Epithelial cell of esophagus (primary cell): ENCODE results near the gene FBXW10B.
"Not testable (repeated sequence)": the region's sequence is repeated elsewhere in the genome, so short reads cannot be mapped to it uniquely, and the experiment has no call there.

ENCODE experiments used
- DNase-seq: peaks from one replicate; pipeline ENCODE4 v3.0.0; 2010; ENCODE audit warnings: low read depth
- H3K4me3 ChIP-seq: 2 replicates; pipeline ENCODE4 v1.5.1; 2011; ENCODE audit warnings: mild to moderate bottlenecking, low read length, control low read depth
- CTCF ChIP-seq: IDR thresholded peaks from 2 replicates; pipeline ENCODE4 v1.5.1; 2011; ENCODE audit warnings: low read depth, mild to moderate bottlenecking, low read length, control low read depth, inconsistent platforms; ENCODE audit not compliant: insufficient read depth; ENCODE audit errors: missing control alignments

Gene FBXW10B

GRCh38 chr17:15658296-15658695, 38.8 kb upstream of the FBXW10B start:
- peak; percentile 72 for DNase-seq
- TF ChIP-seq CTCF, result no peak
- H3K4me3 ChIP-seq, result no peak overlapping the region

- peak; percentile 84 for DNase-seq
- H3K4me3 ChIP-seq, result no peak overlapping the region
- TF ChIP-seq CTCF, result no peak
Observed at GRCh38 chr17:15657868-15658267, 38.4 kb upstream of the FBXW10B start.

- H3K4me3 ChIP-seq, result no peak overlapping the region
- DNase-seq, result peak; percentile 71
- no peak for TF ChIP-seq CTCF
Observed at GRCh38 chr17:15654886-15655561, 35.5 kb upstream of the FBXW10B start.

- DNase-seq, H3K4me3 ChIP-seq: not testable (repeated sequence)
Observed at GRCh38 chr17:15654401-15654800, 34.9 kb upstream of the FBXW10B start.

- no peak for DNase-seq
- H3K4me3 ChIP-seq, result no peak overlapping the region
- no peak for TF ChIP-seq CTCF
Observed at GRCh38 chr17:15652960-15653359, 33.5 kb upstream of the FBXW10B start.

- peak overlapping the region; percentile 76 for H3K4me3 ChIP-seq
- TF ChIP-seq CTCF, result peak; percentile 4
- peak; percentile 100 for DNase-seq
Observed at GRCh38 chr17:15651583-15652110, 32.1 kb upstream of the FBXW10B start.

GRCh38 chr17:15650741-15651582, 31.5 kb upstream of the FBXW10B start:
- no peak for TF ChIP-seq CTCF
- peak overlapping the region; percentile 76 for H3K4me3 ChIP-seq

More at GRCh38 chr17:15650741-15651582, 31.5 kb upstream of the FBXW10B start:
- peak; percentile 42 for DNase-seq
